Neural crest cell (in vitro differentiated cells): ENCODE data around the gene TRUB1. TPM values are rescaled to one million over a fixed set of nuclear protein-coding genes. Genes with fewer than 3 reads are reported as not detected.

ENCODE experiments used
- DNase-seq: peaks from one replicate; pipeline ENCODE4 v3.0.0; 2021; ENCODE audit warnings: low read depth, mixed read lengths, low spot score
- H3K27ac Mint-ChIP-seq: one replicate; pipeline ENCODE4 v1.8.0; 2021; ENCODE audit warnings: mild to moderate bottlenecking, mixed read lengths; ENCODE audit not compliant: unreplicated experiment
- H3K27me3 Mint-ChIP-seq: 2 replicates; pipeline ENCODE4 v1.8.0; 2021; ENCODE audit warnings: low read depth, mild to moderate bottlenecking, mixed read lengths
- H3K36me3 Mint-ChIP-seq: 2 replicates; pipeline ENCODE4 v1.8.0; 2021; ENCODE audit warnings: low read depth, mild to moderate bottlenecking, mixed read lengths
- H3K4me1 Mint-ChIP-seq: 2 replicates; pipeline ENCODE4 v1.8.0; 2021; ENCODE audit warnings: mixed read lengths
- H3K4me3 Mint-ChIP-seq: one replicate; pipeline ENCODE4 v1.8.0; 2021; ENCODE audit warnings: mild to moderate bottlenecking, mixed read lengths
- H3K9me3 Mint-ChIP-seq: 2 replicates; pipeline ENCODE4 v1.8.0; 2021; ENCODE audit warnings: mixed read lengths
- total RNA-seq: library from RNA; stranded (reverse); gene quantifications from 2 replicates; pipeline ENCODE4 v1.2.1, GENCODE V29; 2021
- TF ChIP-seq, protein P1 (sequence below): fragments of 200-600 bp; sonication (generic); conservative IDR thresholded peaks from 2 replicates; pipeline ENCODE4 v1.5.0; 2021; ENCODE audit warnings: antibody characterized with exemption, mild to moderate bottlenecking

The TRUB1 gene
- total RNA-seq, 1 donor from 2014 or later, result 17.5 TPM

DNA sequence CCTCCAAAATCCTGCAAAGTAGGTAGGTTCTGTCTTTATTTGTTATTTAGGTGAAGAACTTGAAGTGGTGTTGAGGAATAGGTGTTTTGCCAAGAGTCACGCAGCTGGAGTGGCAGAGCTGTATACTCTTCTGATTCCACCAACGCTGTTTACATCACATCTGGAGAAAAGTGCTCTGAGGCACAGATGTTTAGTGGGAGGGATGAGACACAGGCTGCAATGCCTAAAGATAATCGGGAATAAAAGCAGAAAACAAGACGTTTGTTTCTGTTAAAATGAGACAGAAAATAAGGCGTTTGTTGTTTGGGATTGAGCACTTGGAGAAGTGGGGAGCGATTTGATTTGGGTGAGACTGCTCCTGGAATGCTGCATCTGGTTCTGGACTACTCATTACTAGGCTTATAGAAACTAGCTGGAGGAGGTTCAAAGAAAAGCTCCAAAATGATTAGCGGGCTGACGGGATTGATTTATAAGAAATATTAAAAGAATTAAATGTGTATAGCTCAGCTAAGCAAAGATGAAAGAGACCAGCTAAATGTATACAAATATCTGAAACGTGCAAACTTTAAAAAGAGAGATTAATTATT lies 54.3 kb downstream of the TRUB1 start:
- peaks cover 25% of the 10 kb centered on the region for H3K4me1 Mint-ChIP-seq
- H3K36me3 Mint-ChIP-seq, result peaks cover 12% of the 10 kb centered on the region
- H3K4me3 Mint-ChIP-seq, result no peak overlapping the region
- no peak for DNase-seq
- peaks cover under 1% of the 10 kb centered on the region for H3K9me3 Mint-ChIP-seq
- H3K27me3 Mint-ChIP-seq, result no peaks in the 10 kb centered on the region
- TF ChIP-seq, protein P1, sequence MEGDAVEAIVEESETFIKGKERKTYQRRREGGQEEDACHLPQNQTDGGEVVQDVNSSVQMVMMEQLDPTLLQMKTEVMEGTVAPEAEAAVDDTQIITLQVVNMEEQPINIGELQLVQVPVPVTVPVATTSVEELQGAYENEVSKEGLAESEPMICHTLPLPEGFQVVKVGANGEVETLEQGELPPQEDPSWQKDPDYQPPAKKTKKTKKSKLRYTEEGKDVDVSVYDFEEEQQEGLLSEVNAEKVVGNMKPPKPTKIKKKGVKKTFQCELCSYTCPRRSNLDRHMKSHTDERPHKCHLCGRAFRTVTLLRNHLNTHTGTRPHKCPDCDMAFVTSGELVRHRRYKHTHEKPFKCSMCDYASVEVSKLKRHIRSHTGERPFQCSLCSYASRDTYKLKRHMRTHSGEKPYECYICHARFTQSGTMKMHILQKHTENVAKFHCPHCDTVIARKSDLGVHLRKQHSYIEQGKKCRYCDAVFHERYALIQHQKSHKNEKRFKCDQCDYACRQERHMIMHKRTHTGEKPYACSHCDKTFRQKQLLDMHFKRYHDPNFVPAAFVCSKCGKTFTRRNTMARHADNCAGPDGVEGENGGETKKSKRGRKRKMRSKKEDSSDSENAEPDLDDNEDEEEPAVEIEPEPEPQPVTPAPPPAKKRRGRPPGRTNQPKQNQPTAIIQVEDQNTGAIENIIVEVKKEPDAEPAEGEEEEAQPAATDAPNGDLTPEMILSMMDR, result no peak
- H3K27ac Mint-ChIP-seq, result no peak overlapping the region

DNA sequence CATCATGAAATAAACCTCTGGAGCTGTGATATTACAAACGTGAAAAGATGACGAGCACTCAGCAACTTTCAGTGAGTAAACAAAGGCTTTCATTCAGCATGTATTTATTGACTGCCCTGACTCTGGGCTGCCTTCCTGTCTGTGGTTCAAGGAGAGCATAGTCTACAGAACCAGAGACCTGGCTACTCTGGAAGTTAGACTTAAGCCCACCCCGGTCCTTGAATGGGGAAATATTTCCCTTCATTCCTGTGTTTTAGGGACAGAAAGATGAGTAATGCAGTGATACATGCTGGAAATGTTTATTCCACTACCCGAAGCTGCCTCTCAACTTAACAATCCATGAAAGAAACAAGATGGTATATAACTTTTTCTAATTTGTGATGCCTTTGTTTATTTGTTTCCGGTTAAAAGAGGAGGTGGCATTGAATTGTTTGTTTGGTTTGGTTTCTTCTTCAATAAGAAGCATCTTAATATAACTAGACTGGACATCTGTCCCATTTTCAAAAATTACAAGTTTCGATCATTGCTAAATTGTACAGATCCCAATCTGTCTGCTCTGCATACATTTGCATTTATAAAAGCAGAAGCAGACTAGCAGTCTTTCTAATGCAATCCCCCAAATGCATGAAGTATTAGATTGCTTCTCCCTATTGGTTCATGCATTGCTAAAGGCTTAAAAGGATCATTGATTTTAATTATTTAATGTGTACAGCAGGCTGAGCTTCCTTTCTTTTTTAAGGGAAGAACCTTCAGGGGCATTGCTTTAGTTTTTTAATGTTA lies 57.7 kb downstream of the TRUB1 start:
- DNase-seq, result no peak
- Mint-ChIP-seq H3K9me3 (no peaks in the 10 kb centered on the region), H3K4me1 (peaks cover 17% of the 10 kb centered on the region), H3K27me3 (no peaks in the 10 kb centered on the region), H3K36me3 (no peaks in the 10 kb centered on the region), H3K4me3 (no peak overlapping the region), H3K27ac (no peak overlapping the region)
- TF ChIP-seq, protein P1, result no peak

DNA sequence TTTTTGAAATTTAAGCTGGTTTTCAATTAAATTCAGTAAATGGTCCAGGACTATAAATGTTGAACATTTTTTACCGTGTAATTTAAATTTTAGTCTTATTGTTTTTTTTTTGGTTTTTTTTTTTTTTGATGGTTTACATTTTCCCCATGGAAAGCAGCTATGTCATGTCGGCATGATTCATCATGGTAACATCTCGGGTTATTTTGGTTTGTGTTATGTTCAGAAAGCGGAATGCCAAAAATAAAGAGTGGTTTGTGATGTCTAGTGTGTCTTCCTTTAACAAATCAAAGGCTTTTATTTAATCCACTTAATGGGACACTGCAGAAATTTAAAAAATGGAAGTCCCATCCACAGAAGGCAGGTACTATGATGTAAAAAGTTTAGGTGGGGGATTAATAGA lies 58.5 kb downstream of the TRUB1 start:
- peaks cover 11% of the 10 kb centered on the region for H3K4me1 Mint-ChIP-seq
- no peak overlapping the region for H3K4me3 Mint-ChIP-seq
- DNase-seq, result no peak
- H3K27me3 Mint-ChIP-seq, result no peaks in the 10 kb centered on the region
- H3K36me3 Mint-ChIP-seq, result no peaks in the 10 kb centered on the region
- H3K27ac Mint-ChIP-seq, result no peak overlapping the region
- H3K9me3 Mint-ChIP-seq, result no peaks in the 10 kb centered on the region
- TF ChIP-seq, protein P1, result no peak

DNA sequence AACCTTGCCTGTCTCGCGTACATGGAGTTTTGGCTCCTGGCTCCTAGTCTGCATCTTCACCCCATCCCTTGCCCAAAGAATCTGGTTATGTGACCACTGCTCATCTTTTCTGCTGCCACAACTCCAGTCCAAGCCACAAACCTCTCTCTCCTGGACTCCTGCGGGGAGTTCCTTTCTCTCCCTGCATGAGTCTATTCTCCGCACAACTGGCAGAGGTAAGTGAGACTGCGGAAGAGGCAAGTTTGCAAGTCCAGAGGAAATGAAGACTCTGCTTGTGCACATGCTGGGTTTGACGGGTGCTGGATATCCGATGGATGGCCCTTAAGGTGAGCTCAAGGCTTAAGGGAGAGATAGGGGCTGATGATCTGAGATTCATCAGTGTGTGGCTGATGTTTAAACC lies 61.0 kb downstream of the TRUB1 start:
- no peaks in the 10 kb centered on the region for H3K36me3 Mint-ChIP-seq
- no peaks in the 10 kb centered on the region for H3K9me3 Mint-ChIP-seq
- H3K4me3 Mint-ChIP-seq, result no peak overlapping the region
- H3K27ac Mint-ChIP-seq, result peak overlapping the region; percentile 37
- TF ChIP-seq, protein P1, result no peak
- no peaks in the 10 kb centered on the region for H3K27me3 Mint-ChIP-seq
- no peak for DNase-seq
- peaks cover 12% of the 10 kb centered on the region for H3K4me1 Mint-ChIP-seq

DNA sequence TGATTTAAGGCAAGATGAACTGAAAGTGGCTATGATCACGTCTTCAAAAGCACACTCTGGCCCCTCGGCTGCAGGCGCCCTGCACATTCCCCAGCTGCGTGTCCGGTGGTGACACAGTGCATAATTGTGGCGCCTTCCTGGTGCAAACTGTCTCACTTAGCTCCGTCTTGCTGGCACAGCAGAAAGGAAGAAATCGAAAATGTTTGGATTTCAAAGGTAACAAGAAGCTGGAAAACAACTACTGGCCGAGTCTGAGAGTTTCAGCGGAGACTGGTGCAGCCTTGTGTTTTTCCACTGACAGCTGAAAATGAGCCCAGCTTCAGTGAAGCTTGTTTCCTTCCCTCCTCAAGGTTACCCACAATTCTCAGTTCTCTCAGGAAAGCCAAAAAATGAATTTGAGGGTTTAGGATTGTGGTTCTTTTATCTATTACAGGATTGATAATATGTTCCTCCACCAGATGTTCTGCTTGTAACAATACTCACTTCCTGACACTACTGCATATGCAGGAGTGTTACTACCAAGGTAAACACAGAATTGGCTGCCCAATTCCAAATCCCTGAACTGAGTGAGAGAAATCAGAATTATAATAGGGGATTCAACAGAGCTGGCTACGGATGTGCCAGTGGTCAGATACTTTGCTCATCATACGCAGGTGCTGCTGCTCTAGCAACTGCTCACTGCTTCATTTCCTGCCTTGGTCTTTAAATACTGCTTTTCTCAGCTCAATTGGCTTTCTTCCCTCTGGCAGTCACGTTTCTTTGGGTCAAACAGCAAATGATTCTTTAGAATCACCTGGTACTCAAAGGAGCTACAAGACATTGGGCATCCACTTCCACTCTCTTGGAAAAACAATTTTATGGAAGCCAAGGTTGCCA lies 63.7 kb downstream of the TRUB1 start:
- H3K4me1 Mint-ChIP-seq, result peaks cover 6% of the 10 kb centered on the region
- no peaks in the 10 kb centered on the region for H3K27me3 Mint-ChIP-seq
- no peaks in the 10 kb centered on the region for H3K36me3 Mint-ChIP-seq
- H3K27ac Mint-ChIP-seq, result no peak overlapping the region
- no peaks in the 10 kb centered on the region for H3K9me3 Mint-ChIP-seq
- no peak overlapping the region for H3K4me3 Mint-ChIP-seq
- no peak for DNase-seq
- TF ChIP-seq, protein P1, result no peak
